ENCODE results near the gene RCOR3. TPM values are rescaled to one million over a fixed set of nuclear protein-coding genes. Genes with fewer than 3 reads are reported as not detected.

Gene RCOR3
- total and polyA plus RNA-seq, 10 of the 15 experiments (the other 5 are each of a cell fraction or from before 2014, with no cell fraction given), result 8.0 to 55.0 (median 25.1) TPM

DNA sequence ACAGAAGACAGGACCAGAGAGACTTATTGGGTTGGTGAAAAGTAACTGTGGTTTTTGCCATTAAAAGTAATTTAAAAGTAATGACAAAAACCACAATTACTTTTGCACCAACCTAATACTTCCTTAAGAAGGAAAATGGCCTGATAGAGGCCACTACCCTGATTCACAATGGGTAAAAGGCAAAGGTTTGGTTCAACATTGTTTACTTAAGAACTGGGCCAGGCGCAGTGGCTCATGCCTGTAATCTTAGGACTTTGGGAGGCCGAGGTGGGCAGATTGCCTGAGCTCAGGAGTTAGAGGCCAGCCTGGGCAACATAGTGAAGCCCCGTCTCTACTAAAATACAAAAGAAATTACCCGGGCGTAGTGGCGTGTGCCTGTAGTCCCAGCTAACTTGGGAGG is 48.2 kb upstream of the RCOR3 start:
- ATAC-seq (no peak), FAIRE-seq (no peak), DNase-seq (ENCODE audit: low read depth, low spot score) (no peak)
- Histone ChIP-seq H3K4me3 (no peak overlapping the region), H3K4me1 (ENCODE audit: control insufficient read depth, insufficient read depth, low read length) (no peaks in the 10 kb centered on the region), H4K20me1 (ENCODE audit: control insufficient read depth, insufficient read depth) (no peaks in the 10 kb centered on the region), H2AFZ (ENCODE audit: control insufficient read depth, low read depth, low read length) (no peak overlapping the region), H3K36me3 (ENCODE audit: control insufficient read depth in 2 of 2, insufficient read depth in 2 of 2, low read length in 1 of 2) (no peaks in the 10 kb centered on the region), H3K27ac (ENCODE audit: control insufficient read depth, insufficient read depth) (no peak overlapping the region), H3K9me3 (replicated peaks; ENCODE audit: control insufficient read depth, insufficient read depth, low read length) (no peaks in the 10 kb centered on the region; the same call in 2 of the 3 replicates), H3K4me2 (ENCODE audit: control insufficient read depth, insufficient read depth) (no peak overlapping the region), H3K27me3 (replicated peaks in 1 of 2; ENCODE audit: control insufficient read depth in 2 of 2, insufficient read depth in 2 of 2, low read length in 1 of 2) (no peaks in the 10 kb centered on the region), H3K9ac (ENCODE audit: control insufficient read depth, insufficient read depth, low read length) (no peak overlapping the region), H3K79me2 (ENCODE audit: control insufficient read depth, insufficient read depth, low read length) (no peaks in the 10 kb centered on the region)
- no TSS peak for BruUV-seq (replicated peaks)
- ChIA-PET RAD21 (ENCODE audit: unreplicated experiment) (no interaction called here), CTCF (no interaction called here), SMC1A (ENCODE audit: uncharacterized antibody, unreplicated experiment) (interaction anchor here (0.6 kb wide), 1 partner anchor 1138 kb away, joined by 3 read pairs; no protein-coding TSS in a partner anchor), POLR2A (no interaction called here)
- TF ChIP-seq EZH2 (IDR thresholded peaks at IDR 0.05; ENCODE audit: borderline replicate concordance, control insufficient read depth, low read depth, low read length) (no peak), BMI1 (IDR thresholded peaks at IDR 0.05; ENCODE audit: borderline replicate concordance) (no peak), NFXL1 (IDR thresholded peaks at IDR 0.05; ENCODE audit: borderline replicate concordance) (no peak)
- 65% methylated on average over 6 of the region's 6 CpGs for WGBS (ENCODE audit: insufficient coverage, insufficient replicate concordance, low lambda C conversion rate, missing lambda C conversion rate)
- intact Hi-C loops (cut with micrococcal nuclease; ENCODE audit: unreplicated experiment) (no loop called here), in situ Hi-C loops (cut with MboI) (no loop called here)

GRCh38 chr1:211213702-211214101 is 45.5 kb upstream of the RCOR3 start:
- no peaks in the 10 kb centered on the region for H4K20me1 ChIP-seq (ENCODE audit: control insufficient read depth, insufficient read depth)
- no peak overlapping the region for H3K9ac ChIP-seq (ENCODE audit: control insufficient read depth, insufficient read depth, low read length)
- ChIA-PET RAD21 (ENCODE audit: unreplicated experiment) (no interaction called here), SMC1A (ENCODE audit: uncharacterized antibody, unreplicated experiment) (no interaction called here), POLR2A (no interaction called here), CTCF (no interaction called here)
- FAIRE-seq, result no peak
- DNase-seq (ENCODE audit: low read depth, low spot score), result no peak
- H3K4me1 ChIP-seq (ENCODE audit: control insufficient read depth, insufficient read depth, low read length), result no peaks in the 10 kb centered on the region
- no peak overlapping the region for H3K4me2 ChIP-seq (ENCODE audit: control insufficient read depth, insufficient read depth)
- TF ChIP-seq BHLHE40 (IDR thresholded peaks at IDR 0.05; ENCODE audit: borderline replicate concordance in 1 of 2, low read depth in 2 of 2, low read length in 1 of 2), result no peak
- no peak for TF ChIP-seq MEF2A (IDR thresholded peaks at IDR 0.05; ENCODE audit: insufficient read depth, low read depth, low read length)
- no peak for TF ChIP-seq RELA (IDR thresholded peaks at IDR 0.05; ENCODE audit: borderline replicate concordance, partially characterized antibody)
- intact Hi-C loops (cut with micrococcal nuclease; ENCODE audit: unreplicated experiment), result no loop called here
- H3K27me3 ChIP-seq (replicated peaks in 1 of 2; ENCODE audit: control insufficient read depth in 2 of 2, insufficient read depth in 2 of 2, low read length in 1 of 2), result no peaks in the 10 kb centered on the region
- no TSS peak for BruUV-seq (replicated peaks)
- no peaks in the 10 kb centered on the region for H3K9me3 ChIP-seq (replicated peaks; ENCODE audit: control insufficient read depth, insufficient read depth, low read length)
- 40% methylated on average over 2 of the region's 2 CpGs for WGBS (ENCODE audit: insufficient coverage, insufficient replicate concordance, low lambda C conversion rate, missing lambda C conversion rate)
- no peak for ATAC-seq
- no peaks in the 10 kb centered on the region for H3K36me3 ChIP-seq (ENCODE audit: control insufficient read depth in 2 of 2, insufficient read depth in 2 of 2, low read length in 1 of 2)
- H3K79me2 ChIP-seq (ENCODE audit: control insufficient read depth, insufficient read depth, low read length), result no peaks in the 10 kb centered on the region
- no peak overlapping the region for H3K27ac ChIP-seq (ENCODE audit: control insufficient read depth, insufficient read depth)
- no peak overlapping the region for H3K4me3 ChIP-seq
- no peak overlapping the region for H2AFZ ChIP-seq (ENCODE audit: control insufficient read depth, low read depth, low read length)
- in situ Hi-C loops (cut with MboI), result no loop called here

Measured in GM12878 (cell line).